Neural cell (in vitro differentiated cells): ENCODE data around the gene ZNF223.

Experiments
- CTCF ChIP-seq: fragments of 450-650 bp; IDR thresholded peaks from 2 replicates; pipeline ENCODE4 v1.5.1; 2014; ENCODE audit warnings: antibody characterized with exemption, mild to moderate bottlenecking, moderate library complexity; ENCODE audit not compliant: poor library complexity, severe bottlenecking
- EP300 ChIP-seq: fragments of 450-650 bp; conservative IDR thresholded peaks from 2 replicates; pipeline ENCODE4 v1.6.1; 2014; ENCODE audit warnings: antibody characterized with exemption, mild to moderate bottlenecking, moderate library complexity; ENCODE audit not compliant: poor library complexity, severe bottlenecking
- EZH2 ChIP-seq: fragments of 200-600, 300-800 bp; shearing (Covaris generic), sonication (generic); IDR thresholded peaks from 2 replicates; pipeline ENCODE4 v1.6.1; 2014; ENCODE audit warnings: antibody characterized with exemption, low read length, borderline replicate concordance, mild to moderate bottlenecking; ENCODE audit not compliant: insufficient read depth, poor library complexity, severe bottlenecking
- MXI1 ChIP-seq: fragments of 450-650 bp; conservative IDR thresholded peaks from 2 replicates; pipeline ENCODE4 v1.6.1; 2014; ENCODE audit warnings: antibody characterized with exemption, mild to moderate bottlenecking; ENCODE audit not compliant: poor library complexity, severe bottlenecking
- POLR2AphosphoS5 ChIP-seq: IDR thresholded peaks from 2 replicates; pipeline ENCODE4 v1.6.1; 2012
- RAD21 ChIP-seq: fragments of 450-650 bp; conservative IDR thresholded peaks from 2 replicates; pipeline ENCODE4 v1.6.1; 2014; ENCODE audit warnings: antibody characterized with exemption, mild to moderate bottlenecking, moderate library complexity
- REST ChIP-seq: IDR thresholded peaks from 2 replicates; pipeline ENCODE4 v1.6.1; 2012; ENCODE audit warnings: borderline replicate concordance
- SMC3 ChIP-seq: fragments of 450-650 bp; conservative IDR thresholded peaks from 2 replicates; pipeline ENCODE4 v1.6.1; 2014; ENCODE audit warnings: antibody characterized with exemption, mild to moderate bottlenecking, moderate library complexity; ENCODE audit not compliant: poor library complexity
- TAF1 ChIP-seq: IDR thresholded peaks from 2 replicates; pipeline ENCODE4 v1.6.1; 2012; ENCODE audit warnings: low read depth

- TF ChIP-seq EZH2: no peak
- TF ChIP-seq REST: no peak
- no peak for TF ChIP-seq CTCF
- TF ChIP-seq TAF1: no peak
- TF ChIP-seq EP300: no peak
- TF ChIP-seq MXI1: no peak
- TF ChIP-seq POLR2AphosphoS5: no peak
- no peak for TF ChIP-seq RAD21
- TF ChIP-seq SMC3: no peak
Measured at GRCh38 chr19:44055870-44056269, 4.0 kb downstream of the ZNF223 start.
